Lung microvascular endothelial cell (primary cell): Measurements from ENCODE around the gene TAL1. TPM values are rescaled to one million over a fixed set of nuclear protein-coding genes. Genes with fewer than 3 reads are reported as not detected.

Experiments
- DNase-seq, 2 donors: peaks; one replicate each; pipeline versions ENCODE4 v3.0.0 to v3.0.0-alpha.2; 2010; ENCODE audit warnings: low read depth in 2 of 2
- total RNA-seq: library from RNA; depleted of rRNA; stranded (reverse); fragments of >200 nt; gene quantifications from 2 replicates; pipeline ENCODE4 v1.2.1, GENCODE V29; 2014

The TAL1 gene
- total RNA-seq, 1 donor from 2014 or later: 58.1 TPM

- peak; percentile 44 to 51 for DNase-seq
Measured at GRCh38 chr1:47229886-47230691, 1.9 kb downstream of the TAL1 start.

- DNase-seq: peak; percentile 56 to 83
Measured at GRCh38 chr1:47229031-47229885, 2.8 kb downstream of the TAL1 start.

DNA sequence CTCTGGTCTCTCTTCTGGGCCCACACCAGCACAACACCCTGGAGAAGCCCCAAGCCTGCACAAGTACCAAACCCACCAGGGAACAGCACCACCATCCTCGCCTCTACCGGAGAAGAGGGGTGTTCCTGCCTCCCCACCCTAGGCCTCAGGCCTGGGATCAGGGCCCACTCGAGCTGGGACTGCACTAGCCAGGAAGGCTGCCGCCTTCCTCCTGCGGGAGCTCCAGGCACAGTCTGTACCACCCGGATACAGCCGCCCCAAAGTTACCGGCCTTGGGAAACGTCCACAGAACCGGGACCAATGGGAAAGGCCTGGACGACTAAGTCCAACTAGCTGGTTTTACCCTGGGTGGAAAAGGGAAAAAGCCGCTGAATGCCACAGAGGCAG, 3.4 kb downstream of the TAL1 start:
- DNase-seq: peak; percentile 53 to 58

GRCh38 chr1:47227341-47228232, 4.4 kb downstream of the TAL1 start:
- peak; percentile 35 to 42 for DNase-seq

DNA sequence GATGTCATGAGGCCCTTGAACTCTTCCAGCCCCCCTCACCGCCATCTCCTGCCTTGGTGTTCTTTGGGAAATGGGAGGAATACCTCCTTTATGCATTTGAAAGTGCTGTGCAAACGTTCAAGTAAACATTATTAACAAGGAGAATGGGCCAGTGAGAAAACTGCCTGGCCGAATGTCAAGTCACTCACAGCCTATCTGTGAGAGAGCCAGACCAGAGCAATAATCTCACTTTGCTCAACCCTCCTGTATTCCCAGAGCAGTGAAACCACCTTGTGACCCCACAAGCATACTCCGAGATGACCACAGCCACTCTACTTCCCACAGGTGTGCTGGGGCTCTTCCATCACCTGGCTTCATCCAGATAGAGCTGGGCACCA, 5.2 kb downstream of the TAL1 start:
- no peak for DNase-seq

DNA sequence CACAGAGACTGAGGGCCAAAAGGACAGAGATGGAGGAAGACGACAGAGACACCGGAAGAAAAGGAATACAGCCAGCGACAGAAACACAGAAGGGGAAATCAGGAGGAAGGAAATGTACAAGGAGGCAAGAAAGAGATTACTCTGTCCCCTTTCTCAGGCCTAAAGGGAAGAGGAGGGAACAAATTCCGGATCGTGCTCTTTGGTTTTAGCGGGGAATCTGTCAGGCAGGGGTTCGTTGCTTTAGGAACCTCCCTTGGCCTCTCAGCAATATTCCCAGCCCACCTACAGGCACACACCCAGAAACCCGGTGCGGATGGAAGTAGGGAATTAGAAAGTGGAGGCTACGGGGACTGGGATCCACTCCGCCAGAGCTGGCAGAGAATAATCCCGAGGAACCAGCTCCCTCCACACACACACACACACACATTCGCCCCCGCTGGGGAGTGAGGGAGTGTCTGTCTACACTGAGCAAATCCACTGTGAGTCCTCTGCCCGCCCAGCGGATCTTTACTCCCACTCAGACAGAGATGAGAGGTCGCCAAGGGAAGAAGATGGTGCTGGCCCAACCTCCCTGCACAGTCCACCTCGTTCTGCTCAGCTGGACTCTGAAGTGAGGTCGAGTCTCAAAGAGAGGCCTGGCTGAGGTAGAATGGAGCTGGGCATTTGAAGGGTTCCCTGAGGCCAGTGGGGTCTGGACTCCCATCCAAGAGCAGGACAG, 5.7 kb downstream of the TAL1 start:
- peak; percentile 50 for DNase-seq

GRCh38 chr1:47225430-47226100, 6.5 kb downstream of the TAL1 start:
- peak; percentile 47 to 50 for DNase-seq

- DNase-seq: no peak
Measured at GRCh38 chr1:47224676-47225399, 7.2 kb downstream of the TAL1 start.

GRCh38 chr1:47223921-47224675, 7.9 kb downstream of the TAL1 start:
- DNase-seq: no peak

DNA sequence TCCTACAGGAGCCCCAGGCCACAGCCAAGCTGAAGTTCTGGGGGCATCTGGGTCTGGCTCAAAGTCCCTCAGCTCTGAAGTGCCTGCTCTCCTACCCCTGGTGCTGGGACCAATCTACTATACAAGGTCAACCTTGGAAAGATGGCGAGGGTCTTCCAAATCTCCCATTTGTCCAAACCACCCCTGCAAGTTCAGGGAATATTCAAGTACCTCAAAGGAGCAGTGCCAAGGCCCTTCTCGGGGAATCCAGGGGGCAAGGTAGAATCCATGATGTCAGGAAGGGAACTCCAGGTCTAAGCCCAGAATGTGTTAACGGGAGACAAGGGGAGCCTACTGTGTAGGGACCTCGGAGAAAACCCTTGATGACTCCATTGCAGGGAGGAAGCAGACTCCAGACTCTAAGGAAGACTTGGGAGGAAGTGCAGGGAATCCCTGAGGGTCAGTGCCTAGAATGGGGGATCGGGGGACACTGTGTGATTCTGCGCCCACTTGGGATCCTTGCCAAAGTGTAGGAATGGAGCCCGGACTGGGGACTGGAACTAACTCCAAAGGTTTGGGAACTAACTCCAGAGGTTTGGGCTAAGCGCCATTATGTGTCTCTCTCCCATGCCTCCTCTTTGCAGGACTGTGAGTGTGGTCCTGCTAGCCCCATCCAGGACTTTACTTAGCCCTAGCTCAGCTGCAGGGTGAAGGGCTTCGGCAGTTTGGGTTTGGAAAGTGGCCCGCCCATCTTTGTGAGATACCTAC, 8.7 kb downstream of the TAL1 start:
- no peak for DNase-seq

- DNase-seq: no peak
Measured at GRCh38 chr1:47222476-47222875, 9.5 kb downstream of the TAL1 start.

DNA sequence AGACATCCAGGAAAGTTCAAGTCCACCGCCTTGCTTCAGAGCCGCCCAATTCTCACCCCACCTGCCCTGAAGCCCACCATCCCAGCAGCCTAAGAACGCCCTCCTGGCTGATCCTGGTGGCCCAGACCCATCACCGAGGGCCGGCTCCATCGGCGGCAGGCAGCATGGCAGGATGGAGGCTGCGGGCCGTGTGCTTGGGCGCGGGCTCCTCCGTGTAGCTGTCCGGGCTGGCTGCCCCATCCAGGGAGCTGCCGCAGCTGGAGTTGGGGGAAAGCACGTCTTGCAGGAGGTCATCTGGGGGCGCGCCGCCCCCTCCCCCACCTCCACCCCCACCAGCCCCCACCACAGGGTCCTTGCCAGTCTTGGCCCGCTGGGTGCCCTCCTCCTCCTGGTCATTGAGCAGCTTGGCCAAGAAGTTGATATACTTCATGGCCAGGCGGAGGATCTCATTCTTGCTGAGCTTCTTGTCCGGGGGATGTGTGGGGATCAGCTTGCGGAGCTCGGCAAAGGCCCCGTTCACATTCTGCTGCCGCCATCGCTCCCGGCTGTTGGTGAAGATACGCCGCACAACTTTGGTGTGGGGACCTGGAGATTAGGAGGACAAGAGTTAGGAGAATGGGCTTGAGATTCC, 12.3 kb downstream of the TAL1 start:
- DNase-seq: no peak

GRCh38 chr1:47219001-47219400, 13.0 kb downstream of the TAL1 start:
- DNase-seq: no peak

DNA sequence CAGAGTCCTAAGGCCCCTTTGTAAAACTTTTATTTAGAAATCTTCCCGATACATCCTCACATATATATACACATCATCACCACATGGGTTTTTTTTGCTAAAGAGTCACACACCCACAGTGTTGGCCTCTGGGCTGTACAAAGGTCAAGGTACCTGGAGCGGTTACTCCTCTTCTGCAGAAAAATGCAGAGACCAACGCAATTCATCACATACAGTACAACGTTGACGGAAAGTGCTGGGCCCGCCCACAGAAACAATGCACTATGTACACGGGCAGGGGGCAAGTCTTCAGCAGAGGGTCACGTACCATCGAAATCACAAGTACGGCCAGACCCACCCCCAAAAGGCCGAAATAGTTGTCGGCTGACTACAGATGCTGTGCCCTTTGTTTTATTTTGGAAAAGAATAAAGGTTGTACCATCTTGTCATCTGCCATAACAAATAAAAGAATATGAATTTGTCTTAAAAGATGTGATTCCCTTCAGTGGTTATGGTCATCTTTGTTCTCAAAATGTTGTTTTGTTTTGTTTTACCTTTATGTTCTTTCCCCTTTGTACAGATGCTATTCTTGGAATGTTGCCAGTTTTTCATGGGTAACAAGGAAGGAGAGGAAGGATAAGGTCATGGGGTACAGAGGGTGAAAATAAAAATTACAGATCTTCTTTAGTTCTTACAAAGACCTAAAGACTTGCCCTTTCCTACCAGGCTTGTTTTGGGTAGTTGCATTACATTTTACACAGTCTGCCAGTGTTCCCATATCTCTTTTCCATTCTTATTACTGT, 15.6 kb downstream of the TAL1 start:
- DNase-seq: peak; percentile 38 to 49

- no peak for DNase-seq
Measured at GRCh38 chr1:47215713-47216112, 16.3 kb downstream of the TAL1 start.

- no peak for DNase-seq
Measured at GRCh38 chr1:47214549-47214948, 17.5 kb downstream of the TAL1 start.
